Panc1 (cell line): Measurements from ENCODE around the gene CCR5AS.

Experiments used
- ATAC-seq: fragments of 200-7000 bp; cut with Tn5 transposase; 2 replicates; pipeline ENCODE4 v1.9.1; 2020; ENCODE audit warnings: mild to moderate bottlenecking, moderate library complexity
- BruUV-seq: library from RNA; stranded (reverse); fragments of 400-500 nt; replicated peaks from 2 replicates; lab custom pipeline; 2021; lab: Mats Ljungman, UMichigan
- CTCF ChIA-PET: fragments of 300-600 bp; sonication (Branson Sonifier 250); formaldehyde crosslinking; loops from one replicate; lab custom pipeline; 2022; ENCODE audit warnings: antibody characterized with exemption; lab: Charles Lee
- POLR2A ChIA-PET: fragments of 300-600 bp; sonication (Branson Sonifier 250); formaldehyde crosslinking; loops from one replicate; lab custom pipeline; 2022; ENCODE audit warnings: antibody characterized with exemption; lab: Charles Lee
- DNase-seq: peaks from one replicate; pipeline ENCODE4 v3.0.0-alpha.2; 2010; ENCODE audit warnings: low read depth, low spot score
- H3K27ac ChIP-seq: 2 replicates; pipeline ENCODE4 v1.5.1; 2011; ENCODE audit warnings: mild to moderate bottlenecking, low read length, inconsistent platforms
- H3K27me3 ChIP-seq: fragments of 200-500 bp; sonication (Bioruptor generic); 2 replicates; pipeline ENCODE4 v1.6.0; 2014; ENCODE audit warnings: low read length, inconsistent platforms; ENCODE audit not compliant: control insufficient read depth, insufficient read depth
- H3K36me3 ChIP-seq: fragments of 200-500 bp; sonication (Bioruptor generic); 2 replicates; pipeline ENCODE4 v1.5.1; 2014; ENCODE audit warnings: inconsistent platforms, mild to moderate bottlenecking, low read length, moderate library complexity; ENCODE audit not compliant: control insufficient read depth, insufficient read depth
- H3K4me1 ChIP-seq: 2 replicates; pipeline ENCODE4 v1.5.1; 2011; ENCODE audit warnings: inconsistent platforms, mild to moderate bottlenecking, low read length, moderate library complexity; ENCODE audit not compliant: control insufficient read depth, insufficient read depth
- H3K4me3 ChIP-seq, 2 experiments: 2 replicates each; pipeline ENCODE4 v1.5.1; 2011 to 2012; ENCODE audit warnings: low read depth in 2 of 2, low read length in 2 of 2, mild to moderate bottlenecking in 2 of 2, inconsistent platforms in 1 of 2, moderate library complexity in 1 of 2
- H3K9me3 ChIP-seq: fragments of 200-500 bp; sonication (Bioruptor generic); 2 replicates; pipeline ENCODE4 v1.5.1; 2014; ENCODE audit warnings: low read depth, mild to moderate bottlenecking, inconsistent platforms, low read length, moderate library complexity; ENCODE audit not compliant: control insufficient read depth, insufficient read depth
- POLR2AphosphoS5 ChIP-seq: IDR thresholded peaks from 2 replicates; pipeline ENCODE4 v1.6.1; 2012; ENCODE audit warnings: mild to moderate bottlenecking, low read depth, low read length, moderate library complexity
- SIN3A ChIP-seq: IDR thresholded peaks from 2 replicates; pipeline ENCODE4 v1.6.1; 2012; ENCODE audit warnings: low read depth, mild to moderate bottlenecking, low read length, moderate library complexity, borderline replicate concordance; ENCODE audit not compliant: insufficient read depth
- TCF7L2 ChIP-seq: IDR thresholded peaks from 2 replicates; pipeline ENCODE4 v1.6.1; 2011; ENCODE audit warnings: mild to moderate bottlenecking, low read depth, low read length, inconsistent platforms
- in situ Hi-C: cut with HindIII; loops from 2 replicates; pipeline ENCODE4 v1.10.0; 2016; ENCODE audit warnings: low sequenced_read_pairs, low pct_unique_long_range_greater_than_20kb
- intact Hi-C: fragments of 100-400 bp; cut with micrococcal nuclease; formaldehyde crosslinking; loops from one replicate; pipeline ENCODE4 v1.10.0; 2022; ENCODE audit not compliant: unreplicated experiment
- TF ChIP-seq, protein P1 (sequence below), 2 experiments: IDR thresholded peaks; 2 replicates each; pipeline ENCODE4 v1.6.1; 2011 to 2012; ENCODE audit warnings: low read depth in 2 of 2, control low read depth in 1 of 2, low read length in 1 of 2, mild to moderate bottlenecking in 1 of 2, moderate library complexity in 1 of 2; ENCODE audit not compliant: insufficient read depth in 1 of 2
- TF ChIP-seq, protein P2 (sequence below): fragments of 450-650 bp; IDR thresholded peaks from 2 replicates; pipeline ENCODE4 v1.5.1; 2017; ENCODE audit warnings: mild to moderate bottlenecking

Gene CCR5AS

DNA sequence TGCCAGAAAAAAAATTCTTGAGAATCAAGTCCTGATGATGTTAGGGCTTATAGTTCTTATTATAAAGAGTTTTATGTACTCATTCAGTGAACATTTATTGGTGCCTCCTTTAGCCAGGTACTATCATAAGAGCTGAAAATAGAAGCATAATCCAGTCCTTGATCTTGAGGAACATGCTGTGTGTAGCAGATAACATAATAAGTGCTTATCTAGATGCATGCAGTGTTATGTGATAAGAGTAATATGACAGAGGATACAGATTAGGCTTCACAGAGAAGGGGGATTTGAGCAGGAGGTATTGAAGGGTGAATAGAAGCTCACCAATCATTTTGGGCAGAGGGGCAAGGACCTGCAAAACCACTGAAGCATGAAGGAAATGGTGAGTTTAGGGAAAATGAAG, 51.9 kb downstream of the CCR5AS start:
- ATAC-seq (no peak), DNase-seq (no peak)
- TF ChIP-seq TCF7L2 (no peak), SIN3A (no peak), POLR2AphosphoS5 (no peak)
- TF ChIP-seq, protein P1, sequence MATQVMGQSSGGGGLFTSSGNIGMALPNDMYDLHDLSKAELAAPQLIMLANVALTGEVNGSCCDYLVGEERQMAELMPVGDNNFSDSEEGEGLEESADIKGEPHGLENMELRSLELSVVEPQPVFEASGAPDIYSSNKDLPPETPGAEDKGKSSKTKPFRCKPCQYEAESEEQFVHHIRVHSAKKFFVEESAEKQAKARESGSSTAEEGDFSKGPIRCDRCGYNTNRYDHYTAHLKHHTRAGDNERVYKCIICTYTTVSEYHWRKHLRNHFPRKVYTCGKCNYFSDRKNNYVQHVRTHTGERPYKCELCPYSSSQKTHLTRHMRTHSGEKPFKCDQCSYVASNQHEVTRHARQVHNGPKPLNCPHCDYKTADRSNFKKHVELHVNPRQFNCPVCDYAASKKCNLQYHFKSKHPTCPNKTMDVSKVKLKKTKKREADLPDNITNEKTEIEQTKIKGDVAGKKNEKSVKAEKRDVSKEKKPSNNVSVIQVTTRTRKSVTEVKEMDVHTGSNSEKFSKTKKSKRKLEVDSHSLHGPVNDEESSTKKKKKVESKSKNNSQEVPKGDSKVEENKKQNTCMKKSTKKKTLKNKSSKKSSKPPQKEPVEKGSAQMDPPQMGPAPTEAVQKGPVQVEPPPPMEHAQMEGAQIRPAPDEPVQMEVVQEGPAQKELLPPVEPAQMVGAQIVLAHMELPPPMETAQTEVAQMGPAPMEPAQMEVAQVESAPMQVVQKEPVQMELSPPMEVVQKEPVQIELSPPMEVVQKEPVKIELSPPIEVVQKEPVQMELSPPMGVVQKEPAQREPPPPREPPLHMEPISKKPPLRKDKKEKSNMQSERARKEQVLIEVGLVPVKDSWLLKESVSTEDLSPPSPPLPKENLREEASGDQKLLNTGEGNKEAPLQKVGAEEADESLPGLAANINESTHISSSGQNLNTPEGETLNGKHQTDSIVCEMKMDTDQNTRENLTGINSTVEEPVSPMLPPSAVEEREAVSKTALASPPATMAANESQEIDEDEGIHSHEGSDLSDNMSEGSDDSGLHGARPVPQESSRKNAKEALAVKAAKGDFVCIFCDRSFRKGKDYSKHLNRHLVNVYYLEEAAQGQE (IDR thresholded peaks at IDR 0.05; ENCODE audit: insufficient read depth in 1 of 2, low read depth in 2 of 2, low read length in 1 of 2): no peak
- TF ChIP-seq, protein P2, sequence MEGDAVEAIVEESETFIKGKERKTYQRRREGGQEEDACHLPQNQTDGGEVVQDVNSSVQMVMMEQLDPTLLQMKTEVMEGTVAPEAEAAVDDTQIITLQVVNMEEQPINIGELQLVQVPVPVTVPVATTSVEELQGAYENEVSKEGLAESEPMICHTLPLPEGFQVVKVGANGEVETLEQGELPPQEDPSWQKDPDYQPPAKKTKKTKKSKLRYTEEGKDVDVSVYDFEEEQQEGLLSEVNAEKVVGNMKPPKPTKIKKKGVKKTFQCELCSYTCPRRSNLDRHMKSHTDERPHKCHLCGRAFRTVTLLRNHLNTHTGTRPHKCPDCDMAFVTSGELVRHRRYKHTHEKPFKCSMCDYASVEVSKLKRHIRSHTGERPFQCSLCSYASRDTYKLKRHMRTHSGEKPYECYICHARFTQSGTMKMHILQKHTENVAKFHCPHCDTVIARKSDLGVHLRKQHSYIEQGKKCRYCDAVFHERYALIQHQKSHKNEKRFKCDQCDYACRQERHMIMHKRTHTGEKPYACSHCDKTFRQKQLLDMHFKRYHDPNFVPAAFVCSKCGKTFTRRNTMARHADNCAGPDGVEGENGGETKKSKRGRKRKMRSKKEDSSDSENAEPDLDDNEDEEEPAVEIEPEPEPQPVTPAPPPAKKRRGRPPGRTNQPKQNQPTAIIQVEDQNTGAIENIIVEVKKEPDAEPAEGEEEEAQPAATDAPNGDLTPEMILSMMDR: no peak
- no peak overlapping the region for H3K4me3 ChIP-seq
- no peaks in the 10 kb centered on the region for H3K9me3 ChIP-seq
- no TSS peak for BruUV-seq
- ChIA-PET CTCF (no interaction called here), POLR2A (no interaction called here)
- in situ Hi-C loops (no loop called here), intact Hi-C loops (no loop called here)
- no peak overlapping the region for H3K27ac ChIP-seq
- H3K27me3 ChIP-seq: peaks cover 7% of the 10 kb centered on the region
- H3K36me3 ChIP-seq: no peaks in the 10 kb centered on the region
- no peaks in the 10 kb centered on the region for H3K4me1 ChIP-seq

DNA sequence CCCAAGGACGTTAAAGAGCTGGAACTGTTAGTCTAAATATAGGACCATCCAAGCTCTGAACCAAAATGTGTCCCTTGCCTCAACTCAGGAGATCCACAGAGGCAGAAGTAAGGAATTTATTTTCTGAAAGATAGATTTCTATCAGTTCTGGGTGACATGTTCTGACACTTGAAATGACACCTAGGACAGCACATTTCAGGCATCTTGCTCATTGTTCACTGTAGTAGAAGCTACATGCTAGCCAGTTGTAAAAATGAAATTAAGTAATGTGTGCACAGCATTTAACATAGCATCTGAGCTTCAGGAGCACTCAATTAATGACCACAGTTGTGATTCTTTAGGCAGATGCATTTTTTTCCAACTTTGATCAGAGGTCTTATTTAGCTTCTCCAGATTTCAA, 52.4 kb downstream of the CCR5AS start:
- no peak for DNase-seq
- in situ Hi-C loops: no loop called here
- CTCF ChIA-PET: no interaction called here

More for the DNA sequence above, 52.4 kb downstream of the CCR5AS start:
- no peak for ATAC-seq
- intact Hi-C loops: no loop called here
- Histone ChIP-seq H3K27ac (no peak overlapping the region), H3K4me3 (no peak overlapping the region), H3K4me1 (no peaks in the 10 kb centered on the region), H3K27me3 (peaks cover 9% of the 10 kb centered on the region), H3K36me3 (no peaks in the 10 kb centered on the region), H3K9me3 (no peaks in the 10 kb centered on the region)
- POLR2A ChIA-PET: no interaction called here
- TF ChIP-seq POLR2AphosphoS5: no peak
- TF ChIP-seq TCF7L2: no peak
- TF ChIP-seq, protein P1 (IDR thresholded peaks at IDR 0.05; ENCODE audit: insufficient read depth in 1 of 2, low read depth in 2 of 2, low read length in 1 of 2): no peak
- no peak for TF ChIP-seq SIN3A
- TF ChIP-seq, protein P2: no peak
- BruUV-seq: no TSS peak
